ENCODE data around the gene SIGLEC1.

SIGLEC1 gene

DNA sequence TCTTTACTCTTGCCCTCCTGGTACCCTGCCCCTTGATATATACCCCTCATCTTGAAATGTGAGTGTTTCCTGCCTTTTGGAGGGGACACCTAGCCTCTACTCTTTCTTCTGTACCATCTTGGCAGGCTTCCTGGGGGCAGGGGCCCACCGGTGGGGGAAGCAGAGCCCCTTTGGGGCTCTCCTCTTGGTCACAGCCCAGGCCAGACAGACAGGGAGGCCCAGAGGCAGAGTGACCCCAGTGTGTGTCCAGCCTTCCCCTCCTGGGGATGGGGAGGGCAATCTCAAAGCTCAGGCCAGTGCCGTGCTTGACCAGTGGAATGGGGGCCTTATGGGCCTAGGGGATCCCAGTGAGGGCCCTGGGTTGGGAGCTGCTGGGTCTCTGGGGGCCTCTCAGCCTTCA is 34.2 kb downstream of the SIGLEC1 start:
- DNase-seq = no peak

DNA sequence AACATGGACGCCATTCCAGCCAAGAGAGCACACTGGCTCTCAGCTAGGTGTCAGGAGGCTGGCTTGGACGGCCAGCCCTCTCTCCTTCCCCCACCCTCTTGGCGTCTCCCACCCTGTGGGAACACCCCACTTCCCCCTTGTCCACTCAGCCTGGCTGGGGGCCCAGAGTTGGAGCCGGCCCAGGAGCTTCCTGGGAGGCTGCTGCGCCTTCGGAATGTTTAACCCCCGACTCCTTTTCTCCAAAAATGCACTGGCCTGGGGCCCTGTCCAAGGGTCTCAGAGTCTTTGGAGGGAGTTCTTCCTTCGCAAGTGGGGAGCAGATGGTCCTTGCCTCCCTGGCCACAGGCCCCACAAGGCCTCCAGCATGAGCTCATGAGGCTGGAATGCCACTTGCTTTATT is 34.7 kb downstream of the SIGLEC1 start:
- DNase-seq = no peak

DNA sequence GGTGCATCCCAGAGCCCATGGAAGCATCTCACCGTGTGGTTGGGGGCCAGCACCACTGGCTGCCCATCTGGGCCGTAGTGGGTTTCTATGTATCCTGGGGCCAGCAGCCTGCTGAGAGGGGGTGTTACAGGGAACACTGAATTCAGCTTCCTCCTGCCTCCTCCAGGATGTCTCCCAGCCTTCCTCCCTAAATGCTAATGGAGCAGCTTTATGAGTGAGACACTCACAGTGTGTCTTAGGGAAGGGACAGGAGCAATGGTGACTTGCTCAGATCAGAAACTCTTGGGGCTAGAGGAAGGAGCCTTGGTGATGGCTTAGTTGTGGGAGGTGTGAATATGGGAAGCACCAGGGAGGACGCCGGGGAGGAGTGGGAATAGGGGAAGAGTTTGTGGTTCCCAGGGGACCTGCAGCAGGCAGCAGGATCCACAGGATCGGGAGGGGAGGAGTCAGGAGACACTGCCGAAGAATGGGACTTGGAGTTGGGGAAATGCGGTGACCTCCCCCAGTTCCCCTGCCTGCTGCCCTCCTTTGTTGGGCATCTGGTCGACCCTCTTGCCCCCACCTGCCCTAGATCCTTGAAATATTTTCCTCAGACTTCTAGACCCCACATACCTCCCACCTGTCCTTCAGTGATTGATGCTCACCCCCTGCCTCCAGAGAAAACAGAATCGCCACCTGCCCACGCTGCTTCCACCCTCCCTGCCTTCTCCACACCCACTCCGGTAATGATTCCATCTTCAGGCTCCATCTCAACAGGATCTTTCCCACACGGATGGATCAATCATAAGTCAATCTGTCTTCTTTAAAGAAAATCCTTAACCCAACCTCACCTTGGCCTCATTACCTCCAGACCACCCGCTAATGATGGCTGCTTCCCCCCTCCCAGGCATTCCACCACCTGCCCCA is 37.2 kb downstream of the SIGLEC1 start:
- DNase-seq = no peak

DNA sequence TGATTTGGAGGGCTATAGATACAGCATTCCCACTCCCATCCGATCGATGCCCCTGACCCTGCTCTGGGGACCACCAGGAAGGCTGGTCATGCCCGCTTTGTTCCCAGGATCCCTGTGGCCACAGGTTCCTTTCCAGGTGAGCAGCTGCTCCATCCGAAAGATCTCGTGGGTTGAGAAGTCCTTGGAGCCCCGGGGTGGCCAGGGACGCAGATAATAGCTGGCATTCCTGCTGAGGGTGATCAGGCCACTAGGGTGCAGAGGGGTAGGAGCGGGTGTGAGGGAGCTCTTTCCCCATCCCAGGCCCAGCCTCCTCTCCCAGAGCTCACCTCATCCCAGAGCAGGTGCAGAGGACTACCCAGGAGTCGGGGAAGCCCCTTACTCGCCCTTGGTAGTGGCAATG is 38.0 kb downstream of the SIGLEC1 start:
- DNase-seq = no peak

DNA sequence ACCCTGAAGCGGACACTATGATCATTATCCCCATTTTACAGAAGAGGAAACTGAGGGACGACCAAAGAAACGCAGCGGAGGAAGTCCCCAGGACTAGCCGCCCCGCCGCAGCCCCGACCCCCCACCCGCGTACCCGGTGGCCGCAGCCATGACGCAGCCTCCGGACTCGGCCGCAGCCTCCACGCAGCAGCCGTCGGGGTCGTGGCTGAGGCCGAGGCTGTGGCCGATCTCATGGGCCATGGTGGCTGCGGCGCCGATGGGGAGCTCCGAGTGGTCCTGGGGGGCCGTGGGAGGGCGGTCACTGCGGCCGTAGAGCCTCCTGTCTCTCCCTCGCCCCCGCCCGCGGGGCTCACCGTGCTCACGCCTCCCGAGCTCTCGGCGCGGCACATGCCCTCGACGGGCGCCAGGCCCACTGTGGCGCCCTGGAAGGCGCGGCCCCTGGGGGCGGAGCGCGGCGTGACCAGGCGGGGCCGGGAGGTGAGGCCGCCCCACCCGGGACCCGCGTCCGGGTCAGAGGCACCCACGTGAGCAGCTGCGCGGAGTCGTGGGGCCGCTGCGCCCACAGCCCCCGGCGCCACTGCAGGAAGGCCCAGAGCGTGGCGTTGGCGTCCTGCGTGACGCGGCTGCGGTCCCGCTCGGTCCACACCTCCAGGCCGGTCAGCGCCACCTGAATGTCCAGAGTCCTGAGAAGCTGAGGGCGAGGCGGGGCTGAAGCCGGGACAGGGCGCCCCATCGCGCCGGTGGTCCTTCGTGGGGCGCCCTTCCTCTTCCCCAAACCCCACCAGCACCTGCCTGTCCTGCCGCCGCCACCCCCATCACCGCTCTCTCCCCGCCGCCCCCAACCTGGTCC is 39.0 kb downstream of the SIGLEC1 start:
- DNase-seq = no peak

DNA sequence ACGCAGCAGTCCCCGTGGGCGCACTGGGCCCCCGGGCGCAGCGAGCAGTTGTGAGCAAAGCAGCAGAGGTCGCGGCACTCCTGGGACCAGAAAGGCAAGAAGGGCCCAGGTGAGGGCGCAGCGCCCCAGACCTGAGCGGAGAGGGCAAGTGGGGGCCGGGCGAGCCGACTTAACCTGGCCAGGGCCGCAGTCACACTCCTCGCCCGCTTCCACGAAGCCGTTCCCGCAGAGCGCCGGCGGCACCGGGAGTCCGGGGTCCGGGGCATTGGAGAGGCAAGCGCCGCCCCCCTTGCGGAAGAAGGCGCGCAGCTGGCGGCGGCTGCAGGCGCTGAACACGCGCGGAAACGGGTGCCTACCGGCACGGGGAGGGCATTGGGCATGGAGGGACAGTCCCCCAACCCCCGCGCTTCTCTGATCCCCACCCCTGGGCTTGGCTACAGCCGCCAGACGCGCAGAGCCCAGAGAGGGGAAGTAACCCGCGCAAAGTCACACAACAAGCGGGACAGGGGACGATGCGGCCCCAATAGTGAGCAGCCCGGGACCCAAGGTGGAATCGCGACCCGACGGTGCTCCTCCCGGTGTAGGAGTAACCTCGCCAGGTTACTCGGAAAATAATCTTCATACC is 39.7 kb downstream of the SIGLEC1 start:
- DNase-seq = no peak

DNA sequence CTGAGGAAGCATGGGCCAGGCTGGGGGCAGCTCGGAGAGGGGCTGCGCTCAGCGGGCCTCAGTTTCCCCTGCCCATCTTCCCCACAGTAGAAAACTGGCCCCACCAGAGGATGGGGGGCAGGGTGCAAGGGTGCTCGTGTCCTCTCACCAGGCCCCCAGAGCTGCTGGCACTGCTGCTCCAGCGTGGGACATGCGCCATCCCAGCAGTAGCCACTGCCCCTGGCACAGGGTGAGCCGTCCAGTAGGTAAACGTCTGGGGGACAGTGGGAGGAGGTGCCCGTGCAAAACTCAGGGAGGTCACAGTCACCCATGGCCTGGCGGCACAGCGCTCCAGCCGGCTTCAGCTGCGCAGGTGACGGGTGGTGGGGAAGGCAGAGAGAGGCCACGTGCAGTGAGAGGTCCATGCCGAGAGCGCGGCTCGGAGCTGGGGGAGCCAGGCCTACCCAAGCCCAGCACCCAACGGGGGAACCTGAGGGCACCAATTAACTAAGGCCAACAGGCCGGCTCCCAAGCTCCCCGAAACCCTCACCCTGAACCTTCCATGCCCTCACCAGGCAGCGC is 40.3 kb downstream of the SIGLEC1 start:
- no peak for DNase-seq

DNA sequence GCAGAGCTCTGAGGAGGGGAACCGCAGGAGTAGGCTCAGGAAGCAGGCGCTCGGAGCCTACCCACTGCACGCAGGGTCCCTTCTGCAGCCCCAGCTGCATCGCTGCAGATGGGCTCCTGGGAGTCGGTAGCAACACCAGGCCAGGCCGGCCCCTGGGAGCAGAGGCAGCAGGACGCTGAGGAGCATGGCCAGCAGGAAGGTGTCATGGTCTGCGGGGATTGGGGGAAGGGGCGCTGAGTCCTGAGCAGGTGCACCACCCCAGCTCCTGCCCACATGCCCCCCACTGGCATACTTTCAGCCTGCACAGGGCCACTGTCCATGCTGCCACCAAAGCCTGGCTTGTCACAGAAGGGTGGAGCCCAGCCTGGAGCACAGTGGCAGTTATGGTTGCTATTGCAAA is 41.5 kb downstream of the SIGLEC1 start:
- DNase-seq = no peak

DNA sequence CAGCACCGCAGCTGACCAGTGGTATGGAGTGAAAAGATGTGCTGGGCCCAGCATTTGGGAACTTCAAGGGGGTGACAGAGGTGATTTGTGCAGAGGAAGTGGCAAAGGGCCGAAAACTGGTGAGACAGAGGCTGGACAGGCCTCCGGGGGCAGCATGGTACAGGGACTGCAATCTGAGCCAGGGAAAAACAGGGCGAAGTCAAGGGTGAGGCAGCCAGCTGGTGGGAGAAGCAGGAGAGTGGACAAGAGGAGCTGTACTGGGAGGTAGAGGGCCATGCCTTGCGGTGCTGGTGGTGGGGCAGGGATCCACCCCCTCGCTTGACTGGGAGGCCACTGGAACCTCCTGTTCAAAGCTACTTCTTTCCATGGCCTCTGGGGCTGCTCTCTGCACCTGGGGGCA is 41.9 kb downstream of the SIGLEC1 start:
- DNase-seq = no peak

DNA sequence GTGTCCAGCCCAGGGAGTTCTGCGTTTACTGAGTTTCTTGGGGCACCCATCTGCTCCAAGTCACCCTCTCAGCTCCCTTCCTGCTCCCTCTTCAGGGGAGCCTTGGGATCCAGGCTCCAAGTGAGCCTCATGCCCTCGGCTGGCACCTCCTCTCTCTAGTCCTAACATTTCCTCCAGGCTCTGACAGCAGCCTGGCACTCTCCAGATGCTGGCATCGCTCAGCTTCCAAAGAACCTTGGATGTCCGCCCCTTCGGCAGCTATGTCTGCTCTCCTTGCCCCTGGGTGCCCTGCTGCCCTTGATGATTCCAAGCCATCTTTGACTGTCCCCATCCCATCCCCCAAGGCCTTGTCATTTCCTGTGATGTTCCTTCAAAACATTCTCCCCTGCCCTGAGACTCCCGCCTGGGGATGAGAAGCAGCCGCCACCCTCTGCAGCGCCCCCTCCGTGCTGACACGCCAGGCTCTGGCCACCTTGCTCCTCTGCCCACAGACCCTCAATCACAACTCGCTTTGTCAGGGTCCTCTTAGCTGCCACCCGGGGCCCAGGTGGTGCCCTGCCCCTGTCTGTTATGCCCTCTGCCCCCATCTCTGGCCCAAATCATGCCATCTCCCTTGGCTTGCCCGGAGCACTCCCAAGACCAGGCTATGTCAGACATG is 42.6 kb downstream of the SIGLEC1 start:
- DNase-seq = no peak

DNA sequence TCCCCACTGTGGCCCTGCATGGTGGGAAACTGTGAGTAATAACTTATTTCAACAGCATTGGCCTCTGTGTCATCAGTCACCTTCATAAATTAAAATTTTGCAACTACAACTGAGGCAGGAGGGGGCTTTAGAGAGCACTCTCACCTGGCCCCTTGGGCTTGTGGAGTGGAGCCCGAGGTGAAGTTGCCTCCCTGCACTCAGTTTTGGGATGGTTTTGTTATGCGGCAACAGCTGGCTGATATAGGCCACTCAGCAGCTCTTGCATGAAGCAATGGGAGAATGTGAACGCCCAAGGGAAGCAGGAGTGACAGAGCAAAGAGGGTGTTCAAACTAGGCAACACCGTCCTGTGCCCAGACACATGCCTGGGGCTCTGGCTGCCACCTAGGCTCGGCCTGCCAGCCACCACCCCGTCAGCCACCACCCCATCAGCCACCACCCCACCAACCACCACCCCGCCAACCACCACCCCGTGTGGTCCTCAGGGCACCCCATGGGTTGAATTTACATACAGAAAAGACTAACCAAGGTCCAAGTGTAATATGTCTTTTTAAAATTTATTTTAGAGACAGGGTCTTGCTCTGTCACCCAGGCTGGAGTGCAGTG is 44.9 kb downstream of the SIGLEC1 start:
- no peak for DNase-seq

DNA sequence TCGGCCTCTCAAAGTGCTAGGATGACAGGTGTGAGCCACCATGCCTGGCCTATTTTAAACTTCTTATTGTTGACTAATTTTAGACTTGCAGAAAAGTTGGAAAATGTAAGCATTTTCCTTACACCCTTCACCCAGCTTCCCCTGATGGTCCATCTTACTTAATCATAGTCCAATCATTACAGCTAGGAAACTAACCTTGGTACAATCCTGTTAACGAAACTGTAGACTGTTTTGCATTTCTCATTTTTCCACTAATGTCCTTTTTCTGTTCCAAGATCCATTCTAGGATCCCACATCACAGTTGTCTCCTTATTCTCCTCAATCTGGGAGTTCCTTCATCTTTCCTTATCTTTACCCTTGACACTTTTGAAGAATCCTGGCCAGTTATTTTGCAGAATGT is 48.5 kb downstream of the SIGLEC1 start:
- DNase-seq = no peak

DNA sequence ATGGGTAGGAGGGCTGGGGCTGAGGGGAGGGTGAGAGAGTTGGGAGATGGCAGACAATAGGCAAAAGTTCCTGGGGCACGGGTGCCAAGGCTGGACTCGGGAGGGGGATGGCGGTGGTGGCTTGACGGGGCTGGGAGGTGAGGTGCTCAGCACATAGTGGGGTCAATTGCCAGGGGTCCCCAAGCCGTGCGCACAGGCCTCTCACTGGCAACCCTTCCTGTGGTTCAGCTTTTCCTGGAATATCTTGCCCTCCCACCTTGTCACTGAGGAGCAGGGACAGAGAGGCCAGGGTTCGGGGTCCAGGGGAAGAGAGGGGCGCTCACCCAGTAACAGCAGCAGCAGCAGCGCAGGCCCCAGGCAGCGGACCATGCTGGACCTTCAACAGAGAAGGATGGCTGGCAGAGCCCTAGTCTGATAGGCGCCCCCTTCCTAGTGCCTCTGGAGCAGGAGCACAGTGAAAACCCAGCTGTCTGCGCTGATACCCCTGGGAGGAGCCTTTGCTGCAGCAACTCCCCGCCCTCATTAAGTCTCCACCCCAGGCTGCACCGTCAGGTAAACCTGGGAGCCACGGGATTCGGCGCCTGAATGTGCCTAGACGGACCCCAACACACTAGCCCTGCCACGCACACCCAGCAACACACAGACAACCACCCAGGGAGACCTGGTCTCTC is 49.2 kb downstream of the SIGLEC1 start, which contains the start of gene GFRA4:
GFRA4 (minus strand) TSS at position 369 of the 671 bp plus-strand sequence; CDS start at position 369, 0 bp downstream.
- no peak for DNase-seq
